ENCODE measurements around the gene RTCB.

The RTCB gene

DNA sequence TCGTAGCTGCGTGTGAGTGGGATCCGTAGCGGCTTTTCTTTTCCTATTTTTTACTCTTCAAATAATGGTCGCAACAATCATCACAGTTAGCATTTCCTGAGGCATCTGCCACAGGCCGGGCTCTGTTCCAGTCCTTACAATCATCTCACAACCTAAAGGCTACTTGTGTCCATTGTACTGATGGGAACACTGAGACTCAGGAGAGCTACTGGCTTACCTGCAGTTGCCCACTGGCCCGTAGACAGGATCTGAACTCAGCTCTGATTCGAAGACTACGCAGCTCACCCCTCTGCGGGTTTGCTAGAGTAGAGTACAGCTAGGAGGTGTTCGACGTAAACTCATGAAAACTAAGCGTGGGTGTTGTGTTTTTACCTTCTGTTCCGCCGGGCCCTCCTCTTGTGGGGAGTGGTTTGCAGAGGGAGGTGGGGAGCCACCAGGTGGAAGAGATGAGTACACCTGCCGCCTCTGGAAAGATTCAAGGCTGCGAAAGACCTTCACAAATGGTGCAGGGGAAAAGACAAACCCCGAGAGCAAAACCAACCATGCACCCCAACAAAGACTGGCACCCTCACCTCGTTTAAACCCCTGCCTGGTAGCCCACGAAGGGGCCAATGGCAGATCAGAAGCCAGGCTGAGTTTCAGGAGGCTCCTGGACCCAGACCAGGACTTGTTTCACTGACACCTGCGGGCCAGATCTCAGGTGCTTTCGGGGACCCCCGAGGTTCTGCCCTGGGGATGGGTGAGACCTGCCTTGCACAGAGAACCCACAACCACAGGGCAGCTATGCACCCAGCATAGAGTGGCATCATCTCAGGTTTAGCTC lies 72.6 kb downstream of the RTCB start:
- DNase-seq (ENCODE audit: low read depth): no peak

DNA sequence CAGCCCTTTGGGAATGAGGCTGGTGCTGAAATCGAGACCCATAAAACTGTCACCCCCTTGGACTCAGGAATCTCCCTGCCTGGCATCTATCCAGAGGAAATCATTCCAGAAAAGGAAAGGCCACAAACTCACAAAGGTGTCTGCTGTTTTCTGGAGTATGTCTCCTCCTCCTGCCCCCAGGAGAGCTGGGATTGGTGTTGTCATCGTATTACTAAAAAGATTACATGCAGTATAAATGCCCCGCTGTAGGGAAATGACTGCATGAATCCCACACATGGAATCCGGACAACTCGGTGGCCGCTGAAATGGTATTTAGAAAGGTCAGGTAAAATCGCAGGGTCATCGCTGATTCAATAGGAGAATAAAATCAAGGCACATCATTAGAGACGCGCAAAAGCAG lies 73.3 kb downstream of the RTCB start:
- DNase-seq (ENCODE audit: low read depth): no peak

Measured in T-helper 22 cell (primary cell).